Upper lobe of right lung (tissue), 1 donor: Measurements from ENCODE around the gene TMEM117. TPM values are rescaled to one million over a fixed set of nuclear protein-coding genes. Genes with fewer than 3 reads are reported as not detected.
"Not testable (repeated sequence)": the region's sequence is repeated elsewhere in the genome, so short reads cannot be mapped to it uniquely, and the experiment has no call there.

Experiments used
- ATAC-seq: fragments of 200-7000 bp; cut with Tn5 transposase; one replicate; pipeline ENCODE4 v1.9.1; 2020; ENCODE audit warnings: mild to moderate bottlenecking, moderate library complexity
- DNase-seq: peaks from one replicate; pipeline ENCODE4 v3.0.0-alpha.2; 2020
- H3K27ac ChIP-seq: fragments of 200-600 bp; one replicate; pipeline ENCODE4 v1.8.0; 2022
- H3K27me3 ChIP-seq: fragments of 200-600 bp; one replicate; pipeline ENCODE4 v1.8.0; 2022; ENCODE audit warnings: mild to moderate bottlenecking
- H3K36me3 ChIP-seq: fragments of 200-600 bp; one replicate; pipeline ENCODE4 v1.8.0; 2022
- H3K4me1 ChIP-seq: fragments of 200-600 bp; one replicate; pipeline ENCODE4 v1.8.0; 2022
- H3K4me3 ChIP-seq: fragments of 200-600 bp; one replicate; pipeline ENCODE4 v1.8.0; 2022; ENCODE audit warnings: mild to moderate bottlenecking
- H3K9me3 ChIP-seq: fragments of 200-600 bp; one replicate; pipeline ENCODE4 v1.8.0; 2022
- CTCF ChIP-seq: fragments of 200-600 bp; IDR thresholded peaks from one replicate; pipeline ENCODE4 v1.8.0; 2022; ENCODE audit warnings: antibody characterized with exemption
- intact Hi-C: fragments of 100-400 bp; cut with DNase I; formaldehyde crosslinking; loops from one replicate; pipeline ENCODE4 v1.11.0; 2022
- total RNA-seq: library from RNA; stranded (reverse); fragmentation: NEBNext Ultra II Directional; extraction: Animal tissue kit (Norgen Biotek cat#: 25700); gene quantifications from one replicate; pipeline ENCODE4 v1.2.1, GENCODE V29; 2021
- donor health status: DM: no; HTN: yes; CAD: no; lungs with severe emphysema.

TMEM117 gene
- total RNA-seq, 1 donor from 2014 or later, result 4.6 TPM

- intact Hi-C loops, result no loop called here
- Histone ChIP-seq H3K36me3 (no peaks in the 10 kb centered on the region), H3K4me1 (no peaks in the 10 kb centered on the region), H3K4me3 (no peak overlapping the region), H3K27ac (no peak overlapping the region), H3K27me3 (no peaks in the 10 kb centered on the region), H3K9me3 (no peaks in the 10 kb centered on the region)
- ATAC-seq (no peak), DNase-seq (no peak)
- no peak for TF ChIP-seq CTCF
Measured at GRCh38 chr12:44162961-44163360, 327.1 kb downstream of the TMEM117 start.

- no peak for TF ChIP-seq CTCF
- Histone ChIP-seq H3K27me3 (no peaks in the 10 kb centered on the region), H3K9me3 (no peaks in the 10 kb centered on the region), H3K36me3 (no peaks in the 10 kb centered on the region), H3K4me1 (no peaks in the 10 kb centered on the region), H3K27ac (no peak overlapping the region), H3K4me3 (no peak overlapping the region)
- no peak for DNase-seq
- ATAC-seq, result no peak
- intact Hi-C loops, result no loop called here
Measured at GRCh38 chr12:44174053-44174452, 338.2 kb downstream of the TMEM117 start.

GRCh38 chr12:44184499-44185206 is 348.8 kb downstream of the TMEM117 start:
- ATAC-seq, result no peak
- intact Hi-C loops, result no loop called here
- no peak for DNase-seq

GRCh38 chr12:44193281-44193680 is 357.4 kb downstream of the TMEM117 start:
- Histone ChIP-seq H3K4me1 (no peaks in the 10 kb centered on the region), H3K9me3 (no peaks in the 10 kb centered on the region), H3K27me3 (no peaks in the 10 kb centered on the region), H3K36me3 (no peaks in the 10 kb centered on the region), H3K27ac (no peak overlapping the region), H3K4me3 (no peak overlapping the region)
- ATAC-seq (no peak), DNase-seq (no peak)
- no peak for TF ChIP-seq CTCF
- intact Hi-C loops, result no loop called here

More at GRCh38 chr12:44184499-44185206, 348.8 kb downstream of the TMEM117 start:
- Histone ChIP-seq H3K9me3 (no peaks in the 10 kb centered on the region), H3K36me3 (no peaks in the 10 kb centered on the region), H3K4me1 (no peaks in the 10 kb centered on the region), H3K4me3 (no peak overlapping the region), H3K27ac (no peak overlapping the region), H3K27me3 (no peaks in the 10 kb centered on the region)
- no peak for TF ChIP-seq CTCF

GRCh38 chr12:44195719-44196118 is 359.8 kb downstream of the TMEM117 start:
- H3K9me3 ChIP-seq, H3K4me3 ChIP-seq, H3K4me1 ChIP-seq, ATAC-seq, intact Hi-C loops, H3K27me3 ChIP-seq, DNase-seq, H3K36me3 ChIP-seq, H3K27ac ChIP-seq: not testable (repeated sequence)

GRCh38 chr12:44206045-44206444 is 370.2 kb downstream of the TMEM117 start:
- Histone ChIP-seq H3K27me3 (no peaks in the 10 kb centered on the region), H3K4me3 (no peak overlapping the region), H3K36me3 (no peaks in the 10 kb centered on the region), H3K4me1 (no peaks in the 10 kb centered on the region), H3K27ac (no peak overlapping the region), H3K9me3 (peaks cover 8% of the 10 kb centered on the region)
- TF ChIP-seq CTCF, result no peak
- intact Hi-C loops, result no loop called here
- ATAC-seq (no peak), DNase-seq (no peak)
